Urinary bladder (tissue), 4 donors: ENCODE data around the gene TNFRSF25. TPM values are rescaled to one million over a fixed set of nuclear protein-coding genes. Genes with fewer than 3 reads are reported as not detected.
A peak's percentile ranks its signal among the peaks of the same experiment; 100 is the strongest.

Source experiments
- DNase-seq: peaks from one replicate; pipeline ENCODE4 v3.0.0-alpha.2; 2015; ENCODE audit errors: extremely low spot score
- H3K27ac ChIP-seq: one replicate; pipeline ENCODE4 v1.5.1; 2013; ENCODE audit warnings: low read depth, mild to moderate bottlenecking, moderate library complexity
- H3K36me3 ChIP-seq: one replicate; pipeline ENCODE4 v1.6.1; 2013; ENCODE audit warnings: mild to moderate bottlenecking, moderate library complexity; ENCODE audit not compliant: insufficient read depth
- H3K4me1 ChIP-seq: one replicate; pipeline ENCODE4 v1.6.1; 2013; ENCODE audit warnings: mild to moderate bottlenecking, moderate library complexity; ENCODE audit not compliant: insufficient read depth
- H3K4me3 ChIP-seq: one replicate; pipeline ENCODE4 v1.5.1; 2013; ENCODE audit warnings: low read depth, low read length
- WGBS: extraction: QIAGEN DNeasy Blood & Tissue Kit; methylation state at CpG from one replicate; pipeline ENCODE4 v1.1.7; 2013; 5-methylcytosine and 5-hydroxymethylcytosine counted together
- polyA plus RNA-seq: library from polyadenylated mRNA; stranded (reverse); fragments of 200-250 nt; gene quantifications from one replicate; pipeline ENCODE4 v1.2.3, GENCODE V29; 2013
- total RNA-seq: library from RNA; depleted of rRNA; stranded (reverse); fragments of >200 nt; gene quantifications from one replicate; pipeline ENCODE4 v1.2.3, GENCODE V29; 2014
- donor health status: healthy with polysubstance abuse.
- donor health status: healthy.

The TNFRSF25 gene
- total RNA-seq (7.1 TPM), polyA plus RNA-seq (4.3 TPM)

- Histone ChIP-seq H3K36me3 (no peaks in the 10 kb centered on the region), H3K4me1 (no peaks in the 10 kb centered on the region), H3K4me3 (peak within 1 kb of the TSS; percentile 23), H3K27ac (no peak within 1 kb of the TSS)
- 16% methylated on average over 43 of the region's 43 CpGs for WGBS
- DNase-seq, result no peak
These were observed at the start of gene TNFRSF25 for GRCh38 chr1:6466023-6466422. TNFRSF25 (minus strand) TSS chr1:6466173; CDS start chr1:6466107, 66 bp downstream.

GRCh38 chr1:6515771-6516170 lies 49.8 kb upstream of the TNFRSF25 start:
- Histone ChIP-seq H3K36me3 (no peaks in the 10 kb centered on the region), H3K27ac (no peak overlapping the region), H3K4me1 (no peaks in the 10 kb centered on the region), H3K4me3 (no peak overlapping the region)
- no peak for DNase-seq
- 80% methylated on average over 4 of the region's 4 CpGs for WGBS

- H3K4me1 ChIP-seq, result no peaks in the 10 kb centered on the region
- no peaks in the 10 kb centered on the region for H3K36me3 ChIP-seq
- WGBS, result 72% methylated on average over 9 of the region's 9 CpGs
- no peak overlapping the region for H3K4me3 ChIP-seq
- no peak for DNase-seq
- no peak overlapping the region for H3K27ac ChIP-seq
These were observed 47.4 kb upstream of the TNFRSF25 start for GRCh38 chr1:6513320-6513801.

- WGBS, result 80% methylated on average over 8 of the region's 8 CpGs
- Histone ChIP-seq H3K27ac (no peak overlapping the region), H3K36me3 (no peaks in the 10 kb centered on the region), H3K4me3 (no peak overlapping the region), H3K4me1 (no peaks in the 10 kb centered on the region)
- DNase-seq, result no peak
These were observed 46.9 kb upstream of the TNFRSF25 start for GRCh38 chr1:6512908-6513280.

GRCh38 chr1:6512245-6512907 lies 46.4 kb upstream of the TNFRSF25 start:
- Histone ChIP-seq H3K4me3 (no peak overlapping the region), H3K4me1 (no peaks in the 10 kb centered on the region), H3K27ac (no peak overlapping the region), H3K36me3 (no peaks in the 10 kb centered on the region)
- WGBS, result 90% methylated on average over 19 of the region's 19 CpGs
- no peak for DNase-seq

- Histone ChIP-seq H3K27ac (no peak overlapping the region), H3K36me3 (no peaks in the 10 kb centered on the region), H3K4me1 (no peaks in the 10 kb centered on the region), H3K4me3 (no peak overlapping the region)
- DNase-seq, result no peak
- WGBS, result 78% methylated on average over 16 of the region's 16 CpGs
These were observed 45.7 kb upstream of the TNFRSF25 start for GRCh38 chr1:6511561-6512244.

- H3K36me3 ChIP-seq, result no peaks in the 10 kb centered on the region
- H3K27ac ChIP-seq, result no peak overlapping the region
- no peak overlapping the region for H3K4me3 ChIP-seq
- WGBS, result 85% methylated on average over 6 of the region's 6 CpGs
- H3K4me1 ChIP-seq, result no peaks in the 10 kb centered on the region
- no peak for DNase-seq
These were observed 45.1 kb upstream of the TNFRSF25 start for GRCh38 chr1:6511056-6511455.

GRCh38 chr1:6510493-6510892 lies 44.5 kb upstream of the TNFRSF25 start:
- no peak overlapping the region for H3K4me3 ChIP-seq
- no peaks in the 10 kb centered on the region for H3K4me1 ChIP-seq
- H3K36me3 ChIP-seq, result no peaks in the 10 kb centered on the region
- 81% methylated on average over 6 of the region's 6 CpGs for WGBS
- H3K27ac ChIP-seq, result no peak overlapping the region
- DNase-seq, result no peak

- Histone ChIP-seq H3K27ac (no peak overlapping the region), H3K36me3 (no peaks in the 10 kb centered on the region), H3K4me3 (no peak overlapping the region), H3K4me1 (no peaks in the 10 kb centered on the region)
- 83% methylated on average over 10 of the region's 10 CpGs for WGBS
- no peak for DNase-seq
These were observed 43.9 kb upstream of the TNFRSF25 start for GRCh38 chr1:6509919-6510291.

GRCh38 chr1:6509220-6509918 lies 43.4 kb upstream of the TNFRSF25 start:
- Histone ChIP-seq H3K27ac (no peak overlapping the region), H3K4me1 (no peaks in the 10 kb centered on the region), H3K4me3 (no peak overlapping the region), H3K36me3 (no peaks in the 10 kb centered on the region)
- WGBS, result 69% methylated on average over 20 of the region's 20 CpGs
- no peak for DNase-seq

GRCh38 chr1:6508816-6509189 lies 42.8 kb upstream of the TNFRSF25 start:
- H3K4me1 ChIP-seq, result no peaks in the 10 kb centered on the region
- H3K27ac ChIP-seq, result no peak overlapping the region
- 90% methylated on average over 11 of the region's 11 CpGs for WGBS
- no peaks in the 10 kb centered on the region for H3K36me3 ChIP-seq
- no peak for DNase-seq
- H3K4me3 ChIP-seq, result no peak overlapping the region

GRCh38 chr1:6508154-6508815 lies 42.3 kb upstream of the TNFRSF25 start:
- DNase-seq, result no peak
- Histone ChIP-seq H3K4me1 (no peaks in the 10 kb centered on the region), H3K4me3 (no peak overlapping the region), H3K27ac (no peak overlapping the region), H3K36me3 (no peaks in the 10 kb centered on the region)
- 82% methylated on average over 18 of the region's 18 CpGs for WGBS

GRCh38 chr1:6507461-6507911 lies 41.5 kb upstream of the TNFRSF25 start:
- WGBS, result 62% methylated on average over 12 of the region's 12 CpGs
- no peak for DNase-seq
- Histone ChIP-seq H3K36me3 (no peaks in the 10 kb centered on the region), H3K4me1 (no peaks in the 10 kb centered on the region), H3K27ac (no peak overlapping the region), H3K4me3 (no peak overlapping the region)
